ENCODE data around the gene HES5. TPM values are rescaled to one million over a fixed set of nuclear protein-coding genes. Genes with fewer than 3 reads are reported as not detected.
"Not testable (repeated sequence)": the region's sequence is repeated elsewhere in the genome, so short reads cannot be mapped to it uniquely, and the experiment has no call there.

HES5 gene
- polyA plus RNA-seq, 1 donor from 2014 or later = 0.81 TPM

DNA sequence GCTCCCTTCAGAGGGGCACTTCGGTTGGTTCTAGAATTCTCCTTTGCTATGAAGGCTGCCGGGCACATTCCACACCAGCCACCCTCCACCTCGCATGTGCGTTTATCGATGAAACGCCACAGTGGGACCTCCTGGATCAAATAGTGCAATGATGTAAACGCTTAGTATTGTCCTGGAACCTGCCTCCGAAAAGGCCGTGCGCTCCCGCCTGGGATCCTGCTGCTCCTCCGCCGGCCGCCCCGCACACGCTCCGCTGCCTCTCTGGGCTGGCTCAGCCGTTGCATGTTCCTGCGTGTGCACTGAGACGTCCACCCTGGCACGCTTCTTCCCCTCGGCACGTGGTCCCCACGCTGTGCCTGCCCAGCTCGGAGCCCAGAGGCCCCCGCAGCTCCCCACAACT, 22.1 kb upstream of the HES5 start:
- no peaks in the 10 kb centered on the region for H3K27me3 ChIP-seq (ENCODE audit: insufficient read depth, low read depth, low read length)
- no peak overlapping the region for H3K27ac ChIP-seq (ENCODE audit: low read length)
- no peak overlapping the region for H3K9ac ChIP-seq (ENCODE audit: low read length)
- H4K20me1 ChIP-seq (ENCODE audit: insufficient read depth) = no peaks in the 10 kb centered on the region
- H3K9me2 ChIP-seq (ENCODE audit: insufficient read depth, low read length) = no peaks in the 10 kb centered on the region
- no peaks in the 10 kb centered on the region for H3K36me3 ChIP-seq (ENCODE audit: insufficient read depth, low read length)
- H3K4me2 ChIP-seq (ENCODE audit: low read length) = no peak overlapping the region
- H2AFZ ChIP-seq (ENCODE audit: low read depth, low read length) = no peak overlapping the region
- H3K79me2 ChIP-seq (replicated peaks; ENCODE audit: insufficient read depth, low read length) = no peaks in the 10 kb centered on the region
- TF ChIP-seq, protein P1, sequence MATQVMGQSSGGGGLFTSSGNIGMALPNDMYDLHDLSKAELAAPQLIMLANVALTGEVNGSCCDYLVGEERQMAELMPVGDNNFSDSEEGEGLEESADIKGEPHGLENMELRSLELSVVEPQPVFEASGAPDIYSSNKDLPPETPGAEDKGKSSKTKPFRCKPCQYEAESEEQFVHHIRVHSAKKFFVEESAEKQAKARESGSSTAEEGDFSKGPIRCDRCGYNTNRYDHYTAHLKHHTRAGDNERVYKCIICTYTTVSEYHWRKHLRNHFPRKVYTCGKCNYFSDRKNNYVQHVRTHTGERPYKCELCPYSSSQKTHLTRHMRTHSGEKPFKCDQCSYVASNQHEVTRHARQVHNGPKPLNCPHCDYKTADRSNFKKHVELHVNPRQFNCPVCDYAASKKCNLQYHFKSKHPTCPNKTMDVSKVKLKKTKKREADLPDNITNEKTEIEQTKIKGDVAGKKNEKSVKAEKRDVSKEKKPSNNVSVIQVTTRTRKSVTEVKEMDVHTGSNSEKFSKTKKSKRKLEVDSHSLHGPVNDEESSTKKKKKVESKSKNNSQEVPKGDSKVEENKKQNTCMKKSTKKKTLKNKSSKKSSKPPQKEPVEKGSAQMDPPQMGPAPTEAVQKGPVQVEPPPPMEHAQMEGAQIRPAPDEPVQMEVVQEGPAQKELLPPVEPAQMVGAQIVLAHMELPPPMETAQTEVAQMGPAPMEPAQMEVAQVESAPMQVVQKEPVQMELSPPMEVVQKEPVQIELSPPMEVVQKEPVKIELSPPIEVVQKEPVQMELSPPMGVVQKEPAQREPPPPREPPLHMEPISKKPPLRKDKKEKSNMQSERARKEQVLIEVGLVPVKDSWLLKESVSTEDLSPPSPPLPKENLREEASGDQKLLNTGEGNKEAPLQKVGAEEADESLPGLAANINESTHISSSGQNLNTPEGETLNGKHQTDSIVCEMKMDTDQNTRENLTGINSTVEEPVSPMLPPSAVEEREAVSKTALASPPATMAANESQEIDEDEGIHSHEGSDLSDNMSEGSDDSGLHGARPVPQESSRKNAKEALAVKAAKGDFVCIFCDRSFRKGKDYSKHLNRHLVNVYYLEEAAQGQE (IDR thresholded peaks at IDR 0.05; ENCODE audit: borderline replicate concordance) = no peak
- TF ChIP-seq SMC3 (conservative IDR thresholded peaks at IDR 0.05; ENCODE audit: poor library complexity) (no peak), EZH2 (IDR thresholded peaks at IDR 0.05; ENCODE audit: borderline replicate concordance, insufficient read depth, low read length, poor library complexity, severe bottlenecking) (no peak), TAF1 (IDR thresholded peaks at IDR 0.05; ENCODE audit: low read depth) (no peak), RAD21 (conservative IDR thresholded peaks at IDR 0.05) (no peak), POLR2AphosphoS5 (IDR thresholded peaks at IDR 0.05) (no peak), EP300 (conservative IDR thresholded peaks at IDR 0.05; ENCODE audit: poor library complexity, severe bottlenecking) (no peak), MXI1 (conservative IDR thresholded peaks at IDR 0.05; ENCODE audit: poor library complexity, severe bottlenecking) (no peak)
- TF ChIP-seq, protein P2, sequence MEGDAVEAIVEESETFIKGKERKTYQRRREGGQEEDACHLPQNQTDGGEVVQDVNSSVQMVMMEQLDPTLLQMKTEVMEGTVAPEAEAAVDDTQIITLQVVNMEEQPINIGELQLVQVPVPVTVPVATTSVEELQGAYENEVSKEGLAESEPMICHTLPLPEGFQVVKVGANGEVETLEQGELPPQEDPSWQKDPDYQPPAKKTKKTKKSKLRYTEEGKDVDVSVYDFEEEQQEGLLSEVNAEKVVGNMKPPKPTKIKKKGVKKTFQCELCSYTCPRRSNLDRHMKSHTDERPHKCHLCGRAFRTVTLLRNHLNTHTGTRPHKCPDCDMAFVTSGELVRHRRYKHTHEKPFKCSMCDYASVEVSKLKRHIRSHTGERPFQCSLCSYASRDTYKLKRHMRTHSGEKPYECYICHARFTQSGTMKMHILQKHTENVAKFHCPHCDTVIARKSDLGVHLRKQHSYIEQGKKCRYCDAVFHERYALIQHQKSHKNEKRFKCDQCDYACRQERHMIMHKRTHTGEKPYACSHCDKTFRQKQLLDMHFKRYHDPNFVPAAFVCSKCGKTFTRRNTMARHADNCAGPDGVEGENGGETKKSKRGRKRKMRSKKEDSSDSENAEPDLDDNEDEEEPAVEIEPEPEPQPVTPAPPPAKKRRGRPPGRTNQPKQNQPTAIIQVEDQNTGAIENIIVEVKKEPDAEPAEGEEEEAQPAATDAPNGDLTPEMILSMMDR (IDR thresholded peaks at IDR 0.05; ENCODE audit: poor library complexity, severe bottlenecking) = no peak
- H3K4me3 ChIP-seq (ENCODE audit: low read length) = no peak overlapping the region
- H3F3A ChIP-seq (ENCODE audit: insufficient read depth, low read length, poor library complexity, severe bottlenecking) = no peaks in the 10 kb centered on the region
- H3K9me3 ChIP-seq (ENCODE audit: low read length) = no peaks in the 10 kb centered on the region

DNA sequence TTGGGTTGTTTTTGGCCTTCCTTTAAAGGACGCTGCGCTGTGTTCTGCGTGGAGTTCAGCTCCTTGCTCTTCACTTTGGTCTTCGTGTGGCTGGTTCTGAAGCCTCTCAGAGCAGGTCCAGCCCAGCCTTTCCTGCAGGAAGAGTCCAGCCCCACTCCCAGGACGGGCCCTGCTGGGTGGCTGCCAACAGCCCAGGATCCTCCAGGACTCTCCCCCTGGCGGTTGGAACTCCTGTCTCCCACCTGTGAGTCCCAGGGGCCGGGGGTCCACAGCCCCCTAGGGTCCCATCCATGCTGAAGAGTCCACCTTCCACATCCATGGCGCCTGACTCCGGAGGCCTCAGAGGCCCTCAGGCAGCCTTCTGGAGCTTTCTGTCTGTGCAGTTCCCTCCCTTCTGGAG, 21.5 kb upstream of the HES5 start:
- not testable (repeated sequence) for H4K20me1 ChIP-seq (ENCODE audit: insufficient read depth); H3K4me2 ChIP-seq (ENCODE audit: low read length); H3F3A ChIP-seq (ENCODE audit: insufficient read depth, low read length, poor library complexity, severe bottlenecking); H3K79me2 ChIP-seq (replicated peaks; ENCODE audit: insufficient read depth, low read length); H3K27ac ChIP-seq (ENCODE audit: low read length); H3K36me3 ChIP-seq (ENCODE audit: insufficient read depth, low read length); H3K4me3 ChIP-seq (ENCODE audit: low read length); H3K27me3 ChIP-seq (ENCODE audit: insufficient read depth, low read depth, low read length); H3K9ac ChIP-seq (ENCODE audit: low read length); H3K9me3 ChIP-seq (ENCODE audit: low read length); H3K9me2 ChIP-seq (ENCODE audit: insufficient read depth, low read length); H2AFZ ChIP-seq (ENCODE audit: low read depth, low read length)

DNA sequence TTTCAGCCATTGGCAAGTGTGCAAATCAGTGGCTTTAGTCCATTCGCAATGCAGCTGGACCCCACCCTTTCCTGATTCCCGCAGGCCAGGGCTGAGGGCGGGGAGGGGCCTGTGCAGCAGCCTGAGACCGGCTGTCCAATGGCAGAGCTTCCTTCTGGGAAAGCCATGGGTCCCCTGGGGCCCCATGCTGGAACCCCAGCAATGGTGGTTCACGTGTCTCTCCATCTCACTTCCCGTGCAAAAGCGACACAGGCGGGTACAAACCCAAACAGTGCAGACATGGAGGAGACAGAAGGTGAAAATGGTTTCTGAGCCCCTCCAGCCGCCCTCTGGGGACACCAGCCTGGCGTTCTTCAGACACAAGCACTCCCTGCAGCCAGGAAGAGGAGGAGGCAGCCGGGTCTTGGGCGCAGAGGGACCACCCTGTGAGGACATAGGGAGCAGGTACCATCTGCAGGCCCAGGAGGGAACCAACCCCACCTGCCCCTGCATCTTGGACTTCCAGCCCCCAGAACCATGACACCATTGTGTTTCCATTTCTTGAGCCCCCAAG, 20.3 kb upstream of the HES5 start:
- not testable (repeated sequence) for H2AFZ ChIP-seq (ENCODE audit: low read depth, low read length); H3K9ac ChIP-seq (ENCODE audit: low read length); H3K9me3 ChIP-seq (ENCODE audit: low read length); H3K4me3 ChIP-seq (ENCODE audit: low read length); H3K79me2 ChIP-seq (replicated peaks; ENCODE audit: insufficient read depth, low read length); H3K36me3 ChIP-seq (ENCODE audit: insufficient read depth, low read length); H3F3A ChIP-seq (ENCODE audit: insufficient read depth, low read length, poor library complexity, severe bottlenecking); H3K9me2 ChIP-seq (ENCODE audit: insufficient read depth, low read length); H3K4me2 ChIP-seq (ENCODE audit: low read length); H3K27ac ChIP-seq (ENCODE audit: low read length); H3K27me3 ChIP-seq (ENCODE audit: insufficient read depth, low read depth, low read length); H4K20me1 ChIP-seq (ENCODE audit: insufficient read depth)

DNA sequence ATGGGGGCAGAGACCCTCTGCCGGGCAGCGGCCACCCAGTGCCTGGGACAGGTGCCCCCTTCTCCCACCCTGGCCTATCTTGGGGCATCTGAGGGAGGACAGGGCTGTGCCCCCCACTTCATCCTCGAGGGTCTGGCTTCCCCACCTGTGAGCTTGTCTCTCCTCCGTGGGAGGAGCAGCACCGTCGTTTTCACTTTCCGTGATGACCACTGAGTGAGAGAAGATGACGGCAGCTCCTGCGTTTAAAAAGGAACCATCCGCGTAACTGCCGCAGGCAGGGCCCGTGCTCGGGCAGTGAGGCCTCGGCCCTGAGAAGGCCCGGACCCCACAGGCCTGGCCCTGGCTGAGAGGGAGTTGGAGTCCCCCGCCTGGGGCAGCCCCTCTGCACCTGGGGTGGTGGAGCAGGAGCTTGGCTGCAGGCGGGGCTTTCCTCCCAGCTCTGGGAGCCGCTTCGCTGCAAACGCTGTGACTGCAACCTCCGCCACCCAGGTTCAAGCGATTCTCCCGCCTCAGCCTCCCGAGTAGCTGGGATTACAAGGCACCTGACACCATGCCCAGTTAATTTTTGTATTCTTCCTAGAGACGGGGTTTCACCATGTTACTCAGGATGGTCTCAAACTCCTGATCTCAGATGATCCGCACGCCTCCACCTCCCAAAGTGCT, 19.4 kb upstream of the HES5 start:
- H3F3A ChIP-seq (ENCODE audit: insufficient read depth, low read length, poor library complexity, severe bottlenecking); H3K9me2 ChIP-seq (ENCODE audit: insufficient read depth, low read length); H3K9ac ChIP-seq (ENCODE audit: low read length); H3K9me3 ChIP-seq (ENCODE audit: low read length); H3K4me2 ChIP-seq (ENCODE audit: low read length); H4K20me1 ChIP-seq (ENCODE audit: insufficient read depth); H3K79me2 ChIP-seq (replicated peaks; ENCODE audit: insufficient read depth, low read length); H3K4me3 ChIP-seq (ENCODE audit: low read length); H2AFZ ChIP-seq (ENCODE audit: low read depth, low read length); H3K36me3 ChIP-seq (ENCODE audit: insufficient read depth, low read length); H3K27me3 ChIP-seq (ENCODE audit: insufficient read depth, low read depth, low read length); H3K27ac ChIP-seq (ENCODE audit: low read length): not testable (repeated sequence)
